Heart right ventricle (tissue), 16 donors: ENCODE data around the gene NCKAP5. TPM values are rescaled to one million over a fixed set of nuclear protein-coding genes. Genes with fewer than 3 reads are reported as not detected.

Source experiments
- ATAC-seq, 8 donors: fragments of 200-7000 bp; cut with Tn5 transposase; one replicate each; pipeline ENCODE4 v1.9.1; 2020; ENCODE audit warnings: mild to moderate bottlenecking in 8 of 8, moderate library complexity in 8 of 8, moderate number of reproducible peaks in 1 of 8
- DNase-seq, 2 donors: peaks; one replicate each; pipeline ENCODE4 v3.0.0-alpha.2; 2020
- H3K27ac ChIP-seq, 10 donors: fragments of 200-600 bp; sonication (generic) in 2 of 10; one replicate each; pipeline versions ENCODE4 v1.5.0 to v1.8.0; 2020 to 2022; ENCODE audit warnings: mild to moderate bottlenecking in 3 of 10
- H3K27me3 ChIP-seq, 7 donors: fragments of 200-600 bp; one replicate each; pipeline ENCODE4 v1.8.0; 2021 to 2022; ENCODE audit warnings: mild to moderate bottlenecking in 2 of 7
- H3K36me3 ChIP-seq, 9 donors: fragments of 200-600 bp; sonication (generic) in 1 of 9; one replicate each; pipeline versions ENCODE4 v1.5.0 to v1.8.0; 2020 to 2022; ENCODE audit warnings: mild to moderate bottlenecking in 2 of 9
- H3K4me1 ChIP-seq, 9 donors: fragments of 200-600 bp; sonication (generic) in 1 of 9; one replicate each; pipeline versions ENCODE4 v1.5.0 to v1.8.0; 2020 to 2022; ENCODE audit warnings: mild to moderate bottlenecking in 4 of 9
- H3K4me3 ChIP-seq, 10 donors: fragments of 200-600 bp; sonication (generic) in 2 of 10; one replicate each; pipeline versions ENCODE4 v1.5.0 to v1.8.0; 2020 to 2022; ENCODE audit warnings: mild to moderate bottlenecking in 7 of 10, moderate library complexity in 2 of 10
- H3K9me3 ChIP-seq, 11 donors: fragments of 200-600 bp in 10 of 11; sonication (generic) in 2 of 11; one replicate each; pipeline versions ENCODE4 v1.5.0 to v1.8.0; 2013 to 2022; ENCODE audit warnings: mild to moderate bottlenecking in 2 of 11, control low read depth in 1 of 11, moderate library complexity in 1 of 11
- WGBS, 2 donors: extraction: QIAGEN DNeasy Blood & Tissue Kit; methylation state at CpG; one replicate each; pipeline ENCODE4 v1.1.7; 2013; ENCODE audit warnings: inconsistent platforms in 1 of 2; 5-methylcytosine and 5-hydroxymethylcytosine counted together
- intact Hi-C, 10 donors: fragments of 100-400 bp; cut with DNase I; formaldehyde crosslinking; loops; one replicate each; pipeline versions ENCODE4 v1.11.1 to v1.14.2; 2022
- polyA plus RNA-seq, 2 donors: library from polyadenylated mRNA; stranded (reverse); fragments of 200-250 nt; gene quantifications; one replicate each; pipeline ENCODE4 v1.2.3, GENCODE V29; 2013
- total RNA-seq, 10 donors: library from RNA; stranded (reverse); fragmentation: NEBNext Ultra II Directional in 3 of 10; extraction: Animal tissue kit (Norgen Biotek cat#: 25700) in 3 of 10; gene quantifications; one replicate each; pipeline versions ENCODE4 v1.2.1 to v1.2.4, GENCODE V29; 2021 to 2023
- TF ChIP-seq, protein P1 (sequence below), 9 donors: fragments of 200-600 bp; sonication (generic) in 2 of 9; IDR thresholded peaks; one replicate each; pipeline versions ENCODE4 v1.5.0 to v1.8.0; 2021 to 2022; ENCODE audit warnings: antibody characterized with exemption in 9 of 9, mild to moderate bottlenecking in 5 of 9, moderate library complexity in 1 of 9
- donor health status: Arrhythmogenic right ventricular cardiomyopathy.
- donor health status: ischemic (EF 13 %, LVEDD 7.1; RV severe dilation, severe dysfunction).
- donor health status: healthy with polysubstance abuse.
- donor health status: DM: no; HTN: yes; CAD: no.
- donor health status: DM: no; HTN: no; CAD: no.
- donor health status: ischemic (EF 25% LVEDD 6.9; RV normal size, moderate dysfunction).
- donor health status: ischemic (EF 25% LVEDD 5.7; RV mildly dilated, moderate dysfunction).
- donor health status: healthy.
- donor health status: DM: yes; HTN: yes; CAD: no.
- donor health status: Ischemic cardiomyopathy.
- donor health status: ischemic (EF 35%, LVEDD 5.7; RV mildly dilated, moderate dysfunction).
- donor health status: nonischemic (EF 11% LVEDD 7.7; RV severe dilation, severe dysfunction).
- donor health status: DM: yes; HTN: yes; CAD: no.
- donor health status: PGD.
- donor health status: ischemic (EF 29% LVEDD 5.4; RV normal size, mild dysfunction).
- donor health status: nonischemic (EF 23%, LVEDD 6.1; RV moderate dilation, normal function).

NCKAP5 gene
- total and polyA plus RNA-seq, 12 donors, result 0.57 to 11.7 (median 6.2) TPM

DNA sequence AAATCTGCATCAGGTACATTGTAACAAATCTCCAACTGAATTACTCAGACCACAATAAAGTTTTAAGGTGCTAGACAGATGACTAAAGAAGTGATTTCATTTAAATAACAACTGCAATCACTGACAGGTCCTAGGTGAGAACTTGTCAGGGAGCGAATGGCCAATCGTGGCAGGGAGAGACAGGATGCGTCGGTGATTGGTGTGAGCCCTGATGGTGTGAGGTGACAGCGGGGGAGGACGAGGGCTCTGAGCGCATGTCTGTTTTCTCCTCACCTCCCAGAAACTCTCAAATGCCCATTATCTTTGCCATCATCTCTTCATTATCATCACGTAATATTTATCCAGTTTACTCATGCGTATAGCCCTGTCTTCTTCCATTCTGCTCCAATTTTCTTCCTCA is 690.3 kb downstream of the NCKAP5 start:
- 93 to 94% methylated on average over 9 of the region's 9 CpGs for WGBS, 2 donors
- intact Hi-C loops, result no loop called here
- no peak overlapping the region for H3K4me3 ChIP-seq
- ATAC-seq (no peak), DNase-seq (no peak)
- no peaks in the 10 kb centered on the region for H3K4me1 ChIP-seq
- no peak overlapping the region for H3K27ac ChIP-seq
- H3K36me3 ChIP-seq, result no peaks in the 10 kb centered on the region
- no peaks in the 10 kb centered on the region for H3K27me3 ChIP-seq
- TF ChIP-seq, protein P1, sequence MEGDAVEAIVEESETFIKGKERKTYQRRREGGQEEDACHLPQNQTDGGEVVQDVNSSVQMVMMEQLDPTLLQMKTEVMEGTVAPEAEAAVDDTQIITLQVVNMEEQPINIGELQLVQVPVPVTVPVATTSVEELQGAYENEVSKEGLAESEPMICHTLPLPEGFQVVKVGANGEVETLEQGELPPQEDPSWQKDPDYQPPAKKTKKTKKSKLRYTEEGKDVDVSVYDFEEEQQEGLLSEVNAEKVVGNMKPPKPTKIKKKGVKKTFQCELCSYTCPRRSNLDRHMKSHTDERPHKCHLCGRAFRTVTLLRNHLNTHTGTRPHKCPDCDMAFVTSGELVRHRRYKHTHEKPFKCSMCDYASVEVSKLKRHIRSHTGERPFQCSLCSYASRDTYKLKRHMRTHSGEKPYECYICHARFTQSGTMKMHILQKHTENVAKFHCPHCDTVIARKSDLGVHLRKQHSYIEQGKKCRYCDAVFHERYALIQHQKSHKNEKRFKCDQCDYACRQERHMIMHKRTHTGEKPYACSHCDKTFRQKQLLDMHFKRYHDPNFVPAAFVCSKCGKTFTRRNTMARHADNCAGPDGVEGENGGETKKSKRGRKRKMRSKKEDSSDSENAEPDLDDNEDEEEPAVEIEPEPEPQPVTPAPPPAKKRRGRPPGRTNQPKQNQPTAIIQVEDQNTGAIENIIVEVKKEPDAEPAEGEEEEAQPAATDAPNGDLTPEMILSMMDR (IDR thresholded peaks at IDR 0.05), result no peak
- no peaks in the 10 kb centered on the region for H3K9me3 ChIP-seq

DNA sequence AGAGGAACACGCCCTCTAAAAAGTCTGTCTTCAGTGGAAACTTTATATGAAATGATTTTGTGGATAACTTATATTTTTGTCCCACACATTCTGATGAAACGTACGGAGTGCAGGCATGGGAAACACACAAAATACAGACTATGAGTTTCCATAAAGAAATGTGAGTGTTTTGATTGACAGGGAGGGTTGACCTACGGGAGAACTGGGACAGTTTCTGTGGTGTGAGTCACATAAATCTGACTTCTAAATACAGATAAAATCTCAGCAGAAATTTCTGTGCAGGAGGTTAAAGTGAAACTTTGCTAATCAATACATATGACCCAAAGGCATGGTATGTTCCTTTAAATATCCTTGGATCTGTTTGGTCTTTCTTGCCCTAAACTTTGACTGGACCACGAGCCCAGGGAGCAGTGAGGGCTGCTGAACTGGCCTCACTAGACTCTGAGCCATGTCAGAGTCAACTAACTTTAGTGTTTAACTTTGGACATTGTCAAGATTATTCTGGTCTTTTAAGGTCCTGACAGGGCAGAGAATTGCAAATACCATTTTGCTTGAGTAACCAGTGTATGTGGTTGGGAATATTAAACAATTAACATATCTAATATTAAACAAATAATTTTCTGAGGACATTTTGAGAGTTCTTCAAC is 691.4 kb downstream of the NCKAP5 start:
- no peak overlapping the region for H3K27ac ChIP-seq
- 82 to 90% methylated on average over 5 of the region's 5 CpGs for WGBS, 2 donors
- H3K9me3 ChIP-seq, result no peaks in the 10 kb centered on the region
- DNase-seq, result no peak
- H3K27me3 ChIP-seq, result no peaks in the 10 kb centered on the region
- TF ChIP-seq, protein P1 (IDR thresholded peaks at IDR 0.05), result no peak
- intact Hi-C loops, result no loop called here
- no peak for ATAC-seq
- H3K4me3 ChIP-seq, result no peak overlapping the region
- no peaks in the 10 kb centered on the region for H3K36me3 ChIP-seq
- peaks cover 0 to 9% (median 4%) of the 10 kb centered on the region in 9 donors for H3K4me1 ChIP-seq

DNA sequence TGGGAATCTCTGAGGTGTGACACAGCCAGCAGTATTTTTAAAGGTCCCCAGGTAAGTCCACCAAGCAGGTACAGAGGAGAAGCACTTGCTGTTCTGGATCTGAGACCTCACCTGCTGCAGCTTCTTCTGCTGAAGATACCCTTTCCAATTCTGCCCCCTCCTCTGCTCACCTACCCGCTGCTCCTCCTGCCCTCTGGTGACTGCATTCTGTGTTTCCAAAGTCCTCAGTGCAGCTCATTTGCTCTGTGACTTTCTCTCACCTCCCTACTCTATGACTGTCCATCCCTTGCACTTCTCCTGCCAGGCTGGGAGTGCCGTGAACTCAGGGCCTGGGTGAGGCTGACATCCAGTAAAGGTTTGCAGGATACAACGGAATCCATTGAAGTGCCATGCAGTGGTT is 693.1 kb downstream of the NCKAP5 start:
- no peaks in the 10 kb centered on the region for H3K36me3 ChIP-seq
- peaks cover 0 to 11% (median 4%) of the 10 kb centered on the region in 9 donors for H3K4me1 ChIP-seq
- H3K27me3 ChIP-seq, result no peaks in the 10 kb centered on the region
- H3K9me3 ChIP-seq, result no peaks in the 10 kb centered on the region
- intact Hi-C loops, result no loop called here
- H3K4me3 ChIP-seq, result no peak overlapping the region
- TF ChIP-seq, protein P1 (IDR thresholded peaks at IDR 0.05), result no peak
- 94 to 96% methylated on average over 3 of the region's 3 CpGs for WGBS, 2 donors
- no peak for DNase-seq
- ATAC-seq, result no peak
- H3K27ac ChIP-seq, result no peak overlapping the region

DNA sequence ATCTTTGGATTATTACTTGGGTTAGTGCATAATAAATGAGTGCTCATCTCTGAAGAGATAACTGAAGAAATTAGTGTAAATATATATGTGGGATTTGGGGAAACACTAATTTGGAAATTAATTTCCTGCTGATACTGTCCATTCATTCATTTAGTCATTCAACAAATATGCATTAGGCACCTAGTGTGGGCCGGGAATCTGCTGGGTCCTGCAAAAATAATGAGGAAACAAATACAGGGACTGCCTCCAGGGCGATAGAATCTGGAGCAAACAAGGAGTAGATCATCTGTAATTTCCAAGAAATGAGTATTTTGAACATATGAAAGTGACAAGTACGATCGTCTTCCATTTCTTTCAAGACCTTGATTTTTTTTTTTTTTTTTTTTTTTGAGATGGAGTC is 694.5 kb downstream of the NCKAP5 start:
- Histone ChIP-seq H3K27me3 (no peaks in the 10 kb centered on the region), H3K27ac (no peak overlapping the region), H3K9me3 (no peaks in the 10 kb centered on the region), H3K4me3 (no peak overlapping the region), H3K36me3 (no peaks in the 10 kb centered on the region), H3K4me1 (peaks cover 0 to 11% (median 4%) of the 10 kb centered on the region in 9 donors)
- intact Hi-C loops, result no loop called here
- TF ChIP-seq, protein P1 (IDR thresholded peaks at IDR 0.05), result no peak
- DNase-seq (no peak), ATAC-seq (no peak)
- 93 to 96% methylated on average over 4 of the region's 4 CpGs for WGBS, 2 donors
